ENCODE results near the gene KIAA1755. TPM values are rescaled to one million over a fixed set of nuclear protein-coding genes. Genes with fewer than 3 reads are reported as not detected.

KIAA1755 gene
- total and polyA plus RNA-seq, 12 donors, result 2.7 to 7.7 (median 5.2) TPM

DNA sequence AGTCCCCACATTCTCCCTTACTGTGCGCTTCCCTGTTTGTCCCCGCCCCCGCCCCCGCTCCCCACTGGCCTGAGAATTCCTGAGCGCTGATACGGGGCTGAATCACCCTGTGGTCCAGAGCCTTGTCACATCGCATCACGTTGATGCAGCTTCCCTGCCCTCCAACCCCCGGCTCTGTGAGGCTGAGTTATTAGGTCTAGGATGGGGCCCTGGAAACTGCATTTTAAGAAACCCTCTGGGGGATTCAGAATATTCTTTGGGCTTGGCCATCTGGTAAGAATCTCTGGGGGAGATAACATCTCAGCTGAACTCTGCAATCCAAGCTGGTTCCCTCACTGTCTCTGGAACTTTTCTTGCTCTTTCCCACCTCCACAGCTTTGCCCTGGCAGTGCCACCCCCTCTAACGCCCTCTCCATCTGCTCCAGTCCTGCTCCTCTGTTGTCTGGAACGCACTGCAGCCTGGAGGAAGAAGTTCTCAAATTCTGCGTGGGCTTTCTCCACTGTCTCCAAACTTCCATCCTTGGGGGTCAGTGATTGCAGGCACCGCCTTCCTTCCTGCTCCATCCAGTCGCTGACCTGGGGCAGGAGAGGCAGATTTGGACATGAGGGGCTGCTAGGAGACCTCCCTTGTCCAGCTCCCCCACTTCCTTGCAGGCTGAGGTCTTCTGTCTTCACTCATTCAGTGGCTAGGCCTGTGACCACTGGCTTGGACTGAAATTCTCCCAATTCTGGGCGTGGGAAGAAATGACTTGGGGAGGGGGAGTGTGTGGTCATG, 42.6 kb downstream of the KIAA1755 start:
- intact Hi-C loops (cut with DNase I), result loop anchor here in 5 of 10 donors (2.0 to 10.0 kb wide), 6 partner anchors 41 to 653 kb away; partner anchors contain the start of genes TGM2 (in 1 of the 5) and VSTM2L (in 1 of the 5)
- TF ChIP-seq, protein P1, sequence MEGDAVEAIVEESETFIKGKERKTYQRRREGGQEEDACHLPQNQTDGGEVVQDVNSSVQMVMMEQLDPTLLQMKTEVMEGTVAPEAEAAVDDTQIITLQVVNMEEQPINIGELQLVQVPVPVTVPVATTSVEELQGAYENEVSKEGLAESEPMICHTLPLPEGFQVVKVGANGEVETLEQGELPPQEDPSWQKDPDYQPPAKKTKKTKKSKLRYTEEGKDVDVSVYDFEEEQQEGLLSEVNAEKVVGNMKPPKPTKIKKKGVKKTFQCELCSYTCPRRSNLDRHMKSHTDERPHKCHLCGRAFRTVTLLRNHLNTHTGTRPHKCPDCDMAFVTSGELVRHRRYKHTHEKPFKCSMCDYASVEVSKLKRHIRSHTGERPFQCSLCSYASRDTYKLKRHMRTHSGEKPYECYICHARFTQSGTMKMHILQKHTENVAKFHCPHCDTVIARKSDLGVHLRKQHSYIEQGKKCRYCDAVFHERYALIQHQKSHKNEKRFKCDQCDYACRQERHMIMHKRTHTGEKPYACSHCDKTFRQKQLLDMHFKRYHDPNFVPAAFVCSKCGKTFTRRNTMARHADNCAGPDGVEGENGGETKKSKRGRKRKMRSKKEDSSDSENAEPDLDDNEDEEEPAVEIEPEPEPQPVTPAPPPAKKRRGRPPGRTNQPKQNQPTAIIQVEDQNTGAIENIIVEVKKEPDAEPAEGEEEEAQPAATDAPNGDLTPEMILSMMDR (IDR thresholded peaks at IDR 0.05), result no peak
- peaks cover 0 to 27% (median 3%) of the 10 kb centered on the region in 9 donors for H3K4me1 ChIP-seq
- DNase-seq, result peak; percentile 43 to 44
- peak in 7 of 8 donors; percentile 24 to 74 (median 39) for ATAC-seq
- no peaks in the 10 kb centered on the region for H3K9me3 ChIP-seq
- H3K4me3 ChIP-seq, result no peak overlapping the region
- WGBS, 2 donors, result 53 to 57% methylated on average over 15 of the region's 15 CpGs
- H3K36me3 ChIP-seq, result peaks cover 0 to 5% (median 0%) of the 10 kb centered on the region in 9 donors
- H3K27ac ChIP-seq, result peak overlapping the region in 6 of 10 donors; percentile 22 to 55 (median 32)
- H3K27me3 ChIP-seq, result no peaks in the 10 kb centered on the region

GRCh38 chr20:38216746-38217595, 43.6 kb downstream of the KIAA1755 start:
- WGBS, 2 donors, result 92% methylated on average over 24 of the region's 24 CpGs
- H3K9me3 ChIP-seq, result no peaks in the 10 kb centered on the region
- H3K27me3 ChIP-seq, result no peaks in the 10 kb centered on the region
- ATAC-seq (no peak), DNase-seq (no peak)
- TF ChIP-seq, protein P1 (IDR thresholded peaks at IDR 0.05), result no peak
- intact Hi-C loops (cut with DNase I), result loop anchor here in 4 of 10 donors (5.0 to 10.0 kb wide), 5 partner anchors 40 to 652 kb away; partner anchors contain the start of genes TGM2 (in 1 of the 4) and VSTM2L (in 1 of the 4)
- peaks cover 0 to 37% (median 3%) of the 10 kb centered on the region in 9 donors for H3K4me1 ChIP-seq
- peak overlapping the region in 8 of 10 donors; percentile 3 to 67 (median 42) for H3K27ac ChIP-seq
- H3K4me3 ChIP-seq, result no peak overlapping the region
- H3K36me3 ChIP-seq, result peaks cover 0 to 5% (median 0%) of the 10 kb centered on the region in 9 donors

- TF ChIP-seq, protein P1 (IDR thresholded peaks at IDR 0.05), result no peak
- Histone ChIP-seq H3K27me3 (no peaks in the 10 kb centered on the region), H3K27ac (no peak overlapping the region), H3K9me3 (no peaks in the 10 kb centered on the region), H3K36me3 (peaks cover 0 to 5% (median 0%) of the 10 kb centered on the region in 9 donors), H3K4me1 (peaks cover 0 to 42% (median 7%) of the 10 kb centered on the region in 9 donors), H3K4me3 (no peak overlapping the region)
- intact Hi-C loops (cut with DNase I), result loop anchor here in 4 of 10 donors (5.0 to 10.0 kb wide), 5 partner anchors 39 to 651 kb away; partner anchors contain the start of genes TGM2 (in 1 of the 4) and VSTM2L (in 1 of the 4)
- 89 to 90% methylated on average over 6 of the region's 6 CpGs for WGBS, 2 donors
- ATAC-seq (no peak), DNase-seq (no peak)
Measured at GRCh38 chr20:38216201-38216600, 44.3 kb downstream of the KIAA1755 start.

Measured in heart right ventricle (tissue), 16 donors.